A549 (cell line): ENCODE measurements around the gene TREM2. TPM values are rescaled to one million over a fixed set of nuclear protein-coding genes. Genes with fewer than 3 reads are reported as not detected.

Experiments
- ATAC-seq, 2 experiments: fragments of 200-7000 bp in 1 of 2; fragments of >200 bp in 1 of 2; cut with Nextera tagmentation in 1 of 2; cut with Tn5 transposase in 1 of 2; 3 replicates each; pipeline versions ENCODE4 v1.8.0 to v1.9.1; 2018 to 2020; ENCODE audit warnings: mild to moderate bottlenecking in 1 of 2, moderate library complexity in 1 of 2
- CTCF ChIA-PET: fragments of 300-600 bp; sonication (Branson Sonifier 250); formaldehyde crosslinking; extraction: SDS; loops from one replicate; lab custom pipeline; 2021; ENCODE audit warnings: antibody characterized with exemption, inconsistent platforms; lab: Yijun Ruan, JAX
- POLR2A ChIA-PET: fragments of 350-600 bp; formaldehyde crosslinking; extraction: SDS; loops from one replicate; lab custom pipeline; 2021; ENCODE audit warnings: antibody characterized with exemption, inconsistent platforms; lab: Yijun Ruan, JAX
- DNase-seq, 2 experiments: peaks; one replicate each; pipeline versions ENCODE4 v3.0.0 to v3.0.0-alpha.2; 2011 to 2016; ENCODE audit warnings: low read depth in 1 of 2, low spot score in 1 of 2
- FAIRE-seq: peaks from 2 replicates; lab custom pipeline; 2011; peaks lifted over from hg19 to GRCh38; lab: Jason Lieb, UNC
- H3K27ac ChIP-seq, 2 experiments: fragments of >200 bp; sonication (Bioruptor Twin); formaldehyde crosslinking; 3 replicates each; pipeline ENCODE4 v1.5.1; 2016 to 2017
- H3K4me1 ChIP-seq: fragments of >200 bp; sonication (Bioruptor Twin); formaldehyde crosslinking; 3 replicates; pipeline ENCODE4 v1.6.1; 2016
- H3K4me2 ChIP-seq: fragments of >200 bp; sonication (Bioruptor Twin); formaldehyde crosslinking; 3 replicates; pipeline ENCODE4 v1.6.1; 2016
- H3K4me3 ChIP-seq: fragments of >200 bp; sonication (Bioruptor Twin); formaldehyde crosslinking; 3 replicates; pipeline ENCODE4 v1.5.1; 2016
- H3K9me3 ChIP-seq: fragments of >200 bp; sonication (Bioruptor Twin); formaldehyde crosslinking; 3 replicates; pipeline ENCODE4 v1.6.1; 2016
- CBX8 ChIP-seq: fragments of 200-600 bp; sonication (generic); IDR thresholded peaks from 2 replicates; pipeline ENCODE4 v1.6.1; 2016
- CHD2 ChIP-seq: fragments of 150-350 bp; IDR thresholded peaks from 2 replicates; pipeline ENCODE4 v1.6.1; 2014; ENCODE audit warnings: low read length; ENCODE audit not compliant: partially characterized antibody
- CTCF ChIP-seq: fragments of >200 bp; sonication (Bioruptor Twin); formaldehyde crosslinking; IDR thresholded peaks from 3 replicates; pipeline ENCODE4 v1.5.1; 2016
- E2F6 ChIP-seq: IDR thresholded peaks from 2 replicates; pipeline ENCODE4 v1.6.1; 2012; ENCODE audit warnings: low read depth, borderline replicate concordance
- EHMT2 ChIP-seq: fragments of 200-600 bp; sonication (generic); IDR thresholded peaks from 2 replicates; pipeline ENCODE4 v1.6.1; 2016; ENCODE audit warnings: antibody characterized with exemption, low read depth, mild to moderate bottlenecking, moderate library complexity
- ELK1 ChIP-seq: fragments of 150-350 bp; IDR thresholded peaks from 2 replicates; pipeline ENCODE4 v1.6.1; 2014; ENCODE audit warnings: low read depth, mild to moderate bottlenecking, low read length
- EP300 ChIP-seq, 2 experiments: fragments of >200 bp; sonication (Bioruptor Twin); formaldehyde crosslinking; IDR thresholded peaks; 2 replicates in 1 of 2; 3 replicates in 1 of 2; pipeline ENCODE4 v1.6.1; 2016 to 2017
- FOSB ChIP-seq: fragments of 250-450 bp; sonication (Bioruptor Pico); IDR thresholded peaks from 2 replicates; pipeline ENCODE4 v1.5.0; 2020; ENCODE audit warnings: mild to moderate bottlenecking, moderate library complexity
- GATA3 ChIP-seq: IDR thresholded peaks from 2 replicates; pipeline ENCODE4 v1.6.1; 2012; ENCODE audit warnings: borderline replicate concordance
- HOXB5 ChIP-seq: fragments of 250-450 bp; sonication (Bioruptor Pico); IDR thresholded peaks from 2 replicates; pipeline ENCODE4 v1.5.0; 2020; ENCODE audit warnings: mild to moderate bottlenecking, moderate library complexity
- JUN ChIP-seq, 2 experiments: fragments of >200 bp; sonication (Bioruptor Twin); formaldehyde crosslinking; IDR thresholded peaks; 2 replicates in 1 of 2; 3 replicates in 1 of 2; pipeline ENCODE4 v1.6.1; 2016 to 2017
- MAFK ChIP-seq: fragments of 450-650 bp; IDR thresholded peaks from 2 replicates; pipeline ENCODE4 v1.6.1; 2014; ENCODE audit not compliant: partially characterized antibody
- NPAS2 ChIP-seq: fragments of 250-450 bp; sonication (Bioruptor Pico); IDR thresholded peaks from 2 replicates; pipeline ENCODE4 v1.8.0; 2022; ENCODE audit warnings: mild to moderate bottlenecking, moderate library complexity, borderline replicate concordance
- POLR2AphosphoS2 ChIP-seq: conservative IDR thresholded peaks from 2 replicates; pipeline ENCODE4 v1.6.1; 2012; ENCODE audit warnings: low read length, improper control_type of control experiment, inconsistent platforms
- RARB ChIP-seq: fragments of 250-450 bp; sonication (Bioruptor Pico); IDR thresholded peaks from 2 replicates; pipeline ENCODE4 v1.8.0; 2021; ENCODE audit warnings: mild to moderate bottlenecking, moderate library complexity
- ZSCAN20 ChIP-seq: fragments of 250-450 bp; sonication (Bioruptor Pico); IDR thresholded peaks from 2 replicates; pipeline ENCODE4 v1.8.0; 2022; ENCODE audit warnings: mild to moderate bottlenecking, moderate library complexity
- WGBS: methylation state at CpG from one replicate; pipeline ENCODE4 v1.1.6; 2017; ENCODE audit errors: missing lambda C conversion rate; 5-methylcytosine and 5-hydroxymethylcytosine counted together
- polyA plus RNA-seq, 4 experiments: library from polyadenylated mRNA; depleted of rRNA in 3 of 4; stranded (reverse); fragments of >200 nt; fragmentation: RNase III in 1 of 4; extraction: RNeasy Plus Mini Kit Qiagen cat#74134 plus additional on column Dnase treatment in 1 of 4; gene quantifications; 2 replicates in 3 of 4; 3 replicates in 1 of 4; pipeline ENCODE4 v1.2.3, GENCODE V29; 2011 to 2017

TREM2 gene
- polyA plus RNA-seq, 2 of the 4 experiments (the other 2 are of a cell fraction) = not detected

- TF ChIP-seq FOSB (CRISPR knock-in tag) = no peak
- TF ChIP-seq, all 56 proteins: peak for 0
Measured at GRCh38 chr6:41200296-41200900, 37.5 kb upstream of the TREM2 start (continued).

DNA sequence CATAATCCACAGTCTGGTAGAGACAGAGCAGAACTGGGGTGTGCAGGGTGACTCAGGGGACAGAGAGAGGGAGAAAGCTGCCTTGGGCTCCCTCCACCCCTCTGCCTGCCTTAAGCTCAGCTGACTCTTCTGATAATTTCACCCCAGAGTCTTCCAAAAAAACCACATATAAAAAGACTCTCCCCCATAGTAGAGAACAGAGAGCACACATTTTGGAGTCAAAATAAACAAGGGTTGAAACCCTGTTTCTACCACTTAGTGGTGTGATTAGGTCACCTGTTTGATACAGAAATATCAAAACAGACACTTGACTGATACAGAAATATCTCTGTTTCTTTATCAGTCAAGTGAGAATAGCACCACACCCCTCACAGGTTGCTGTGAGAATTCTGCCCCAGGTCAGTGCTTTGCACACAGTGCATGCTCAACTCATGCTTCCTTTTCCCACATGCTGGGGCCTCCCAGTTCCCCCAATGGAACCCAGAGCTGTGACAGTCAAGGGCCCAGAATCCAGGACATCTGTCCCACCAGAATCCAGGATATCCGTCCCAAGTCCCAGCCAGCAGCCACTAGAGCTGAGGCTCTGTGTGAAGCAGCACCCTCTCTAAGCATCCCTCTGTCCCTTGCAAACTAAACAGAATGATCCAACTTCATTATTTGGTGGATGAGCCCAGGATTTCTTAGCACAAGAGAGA lies 36.8 kb upstream of the TREM2 start:
- POLR2A ChIA-PET = no interaction called here
- no peak overlapping the region for H3K4me3 ChIP-seq
- FAIRE-seq (no peak), ATAC-seq (no peak), DNase-seq (no peak)
- 44% methylated on average over 1 of the region's 1 CpG for WGBS
- H3K27ac ChIP-seq = no peak overlapping the region
- no peak overlapping the region for H3K4me2 ChIP-seq
- CTCF ChIA-PET = interaction anchor here (1.1 to 1.5 kb wide), 2 partner anchors 8 to 26 kb away, joined by 3 read pairs; no protein-coding TSS in a partner anchor
- no peaks in the 10 kb centered on the region for H3K9me3 ChIP-seq
- TF ChIP-seq EHMT2 (no peak), ZSCAN20 (CRISPR knock-in tag) (no peak), MAFK (no peak), CTCF (no peak), EP300 (IDR thresholded peaks at IDR 0.05) (no peak), CBX8 (no peak)
- no peaks in the 10 kb centered on the region for H3K4me1 ChIP-seq

GRCh38 chr6:41197234-41197633 lies 34.3 kb upstream of the TREM2 start:
- CTCF ChIA-PET = interaction anchor here (0.7 to 1.2 kb wide), 2 partner anchors 15 to 169 kb away, joined by 3 to 5 read pairs; no protein-coding TSS in a partner anchor
- no peak overlapping the region for H3K4me3 ChIP-seq
- H3K9me3 ChIP-seq = no peaks in the 10 kb centered on the region
- ATAC-seq (no peak), DNase-seq (no peak), FAIRE-seq (no peak)
- POLR2A ChIA-PET = no interaction called here
- H3K4me2 ChIP-seq = no peak overlapping the region
- WGBS = 63% methylated on average over 3 of the region's 3 CpGs
- no peaks in the 10 kb centered on the region for H3K4me1 ChIP-seq
- TF ChIP-seq NPAS2 (CRISPR knock-in tag) = no peak
- no peak for TF ChIP-seq GATA3
- TF ChIP-seq HOXB5 (CRISPR knock-in tag) = no peak
- no peak for TF ChIP-seq E2F6
- no peak for TF ChIP-seq ELK1
- no peak for TF ChIP-seq RARB (CRISPR knock-in tag)
- no peak for TF ChIP-seq CHD2
- no peak for TF ChIP-seq JUN (IDR thresholded peaks at IDR 0.05)
- no peak overlapping the region for H3K27ac ChIP-seq

DNA sequence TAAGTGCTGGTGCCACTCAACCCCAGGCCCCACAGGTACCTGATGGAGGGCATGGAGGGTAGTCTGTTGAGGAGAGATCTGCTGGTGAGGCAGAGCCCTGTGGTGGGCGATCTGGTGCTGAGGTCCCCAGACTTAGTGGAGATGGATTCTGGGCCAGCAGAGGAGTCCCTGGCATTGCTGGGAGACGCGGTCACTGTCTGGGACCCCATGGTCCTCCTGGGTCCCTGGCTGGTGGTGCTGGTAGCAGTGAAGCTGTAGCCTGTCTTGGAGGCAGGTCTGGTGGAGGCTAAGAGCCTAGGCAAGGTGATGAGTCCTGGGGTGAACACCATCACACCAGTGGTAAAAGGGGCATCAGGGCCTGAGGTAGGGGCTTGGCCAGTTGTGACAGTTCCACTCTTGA lies 31.5 kb upstream of the TREM2 start:
- Histone ChIP-seq H3K27ac (no peak overlapping the region), H3K4me2 (no peak overlapping the region), H3K4me3 (no peak overlapping the region), H3K4me1 (no peaks in the 10 kb centered on the region), H3K9me3 (peaks cover 12% of the 10 kb centered on the region; the same call in 2 of the 3 replicates)
- FAIRE-seq (no peak), DNase-seq (no peak), ATAC-seq (no peak)
- CTCF ChIA-PET = no interaction called here
- WGBS = 0% methylated on average over 1 of the region's 3 CpGs
- POLR2A ChIA-PET = no interaction called here
- no peak for TF ChIP-seq POLR2AphosphoS2
- no peak for TF ChIP-seq MAFK
- no peak for TF ChIP-seq CTCF
- TF ChIP-seq EHMT2 = no peak
